GM12873 (cell line): Measurements from ENCODE around the gene MC1R.
A peak's percentile ranks its signal among the peaks of the same experiment; 100 is the strongest.

Experiments
- CTCF ChIP-seq: IDR thresholded peaks from 2 replicates; pipeline ENCODE4 v1.5.1; 2012; ENCODE audit warnings: low read depth, mild to moderate bottlenecking, moderate library complexity, low read length, control low read depth; ENCODE audit not compliant: insufficient read depth; ENCODE audit errors: missing control alignments

MC1R gene

DNA sequence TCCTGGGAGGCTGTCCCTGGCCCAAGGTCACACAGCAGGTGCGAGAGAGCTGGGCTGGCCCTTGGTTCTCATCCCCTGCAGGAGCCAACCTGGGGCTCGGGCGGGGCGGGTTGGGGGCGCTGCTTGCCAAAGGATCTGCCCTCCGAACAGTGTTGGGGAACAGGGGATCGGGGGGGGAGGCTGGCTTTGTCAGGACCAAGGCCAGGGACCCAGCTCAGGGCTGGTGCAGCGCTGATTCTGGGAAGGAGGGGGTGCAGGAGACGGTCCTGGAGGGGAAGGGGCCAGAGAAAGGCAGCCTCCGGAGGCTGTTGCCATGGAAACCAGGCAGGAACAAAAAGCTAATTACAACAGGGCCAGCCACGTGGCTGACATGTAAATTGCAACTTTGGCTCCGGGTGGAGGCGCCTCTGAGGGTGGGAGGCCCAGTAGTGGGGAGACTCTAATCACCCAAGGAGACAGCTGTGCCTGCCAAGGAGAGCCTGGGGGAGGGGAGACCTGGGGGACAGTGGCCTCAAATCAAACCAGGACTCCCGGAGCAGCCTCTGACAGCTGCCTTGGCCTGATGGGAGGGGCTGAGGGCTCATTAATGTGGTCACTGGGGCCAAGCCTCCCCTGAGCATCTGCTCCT lies 5.7 kb downstream of the MC1R start:
- peak; percentile 3 for TF ChIP-seq CTCF

DNA sequence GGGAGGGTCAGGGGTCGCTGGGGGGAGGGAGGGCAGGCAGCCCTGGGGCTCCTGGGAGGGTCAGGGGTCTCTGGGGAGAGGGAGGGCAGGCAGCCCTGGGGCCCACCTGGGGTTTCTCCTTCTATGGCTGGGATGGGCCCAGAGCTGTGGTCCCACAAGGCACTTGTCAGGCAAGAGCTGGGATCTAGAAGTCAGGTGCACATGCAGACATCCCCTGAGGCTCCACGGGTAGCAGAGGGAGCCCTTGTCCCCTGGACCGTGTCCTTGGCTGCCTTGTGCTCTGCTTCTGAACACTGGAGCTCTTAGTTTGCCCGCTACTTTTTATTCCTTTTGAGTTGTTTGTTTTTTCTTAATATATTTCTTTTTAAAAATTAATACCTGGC lies 6.3 kb downstream of the MC1R start:
- TF ChIP-seq CTCF, result no peak

DNA sequence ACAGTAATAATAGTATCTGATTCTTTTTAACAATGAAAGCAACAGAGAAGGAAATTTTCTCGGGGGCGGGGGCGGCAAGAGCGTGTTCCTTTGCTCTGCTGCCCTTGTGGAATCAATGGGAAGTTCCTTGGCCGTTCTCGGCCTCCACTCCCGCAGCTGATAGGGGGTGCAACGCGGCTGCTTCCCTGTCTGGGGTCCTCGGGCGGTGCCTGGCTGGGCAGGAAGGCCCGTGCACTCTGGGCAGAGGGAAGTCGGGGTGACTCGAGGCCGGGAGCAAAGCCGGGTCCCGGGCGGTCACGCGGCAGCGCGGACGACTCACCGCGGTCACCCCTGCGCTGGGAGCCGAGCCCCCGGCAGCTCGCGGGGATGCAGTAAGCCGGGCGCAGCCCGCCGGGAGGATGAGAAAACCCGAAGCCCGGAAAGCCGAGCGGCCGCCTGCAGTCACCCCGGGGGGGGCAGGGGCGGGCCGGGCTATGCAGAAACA lies 7.0 kb downstream of the MC1R start:
- no peak for TF ChIP-seq CTCF

- no peak for TF ChIP-seq CTCF
Measured at GRCh38 chr16:89931305-89931896, 12.7 kb downstream of the MC1R start.

DNA sequence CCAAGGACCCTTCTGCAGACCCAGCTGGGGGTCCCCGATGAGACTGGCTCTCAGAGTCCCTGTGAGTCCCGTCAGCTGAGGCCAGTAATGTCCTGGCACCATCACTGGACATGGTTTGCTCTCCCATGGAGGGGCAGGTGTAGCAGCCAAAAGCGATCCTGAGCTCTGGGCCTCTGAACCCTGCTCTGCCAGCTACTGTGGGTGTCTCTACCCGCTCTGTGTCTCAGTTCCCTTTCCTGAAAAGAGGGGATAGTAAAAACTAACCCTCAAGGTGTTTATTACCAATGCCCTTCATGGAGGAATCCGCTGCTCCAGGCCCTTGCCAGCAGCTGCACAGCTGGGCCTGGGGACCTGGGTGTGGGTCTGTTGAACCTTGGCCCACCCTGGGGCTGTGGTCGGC lies 13.3 kb downstream of the MC1R start:
- TF ChIP-seq CTCF, result no peak

- TF ChIP-seq CTCF, result no peak
Measured at GRCh38 chr16:89934611-89935553, 16.2 kb downstream of the MC1R start.

- TF ChIP-seq CTCF, result no peak
Measured at GRCh38 chr16:89936034-89936433, 17.4 kb downstream of the MC1R start.
